ENCODE data around the gene FAM107B.

FAM107B gene

DNA sequence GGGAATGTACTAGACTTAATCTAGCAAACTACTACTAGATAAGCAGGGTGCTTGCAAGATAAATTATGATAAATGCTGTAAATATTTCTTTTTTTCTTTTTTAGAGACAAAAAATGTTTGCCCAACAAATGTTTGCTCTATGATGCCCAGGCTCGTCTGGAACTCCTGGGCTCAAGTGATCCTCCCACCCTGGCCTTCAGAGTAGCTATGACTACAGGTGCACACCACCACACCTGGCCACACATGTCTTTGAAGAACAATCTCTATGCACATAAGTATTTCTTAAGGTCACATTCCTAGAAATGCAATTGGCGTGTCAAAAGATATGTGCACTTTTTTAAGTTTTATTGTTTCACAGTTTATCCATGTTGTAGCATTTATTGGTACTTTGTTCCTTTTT is 264.4 kb downstream of the FAM107B start (continued):
- TF ChIP-seq ARNTL (CRISPR knock-in tag; IDR thresholded peaks at IDR 0.05; ENCODE audit: borderline replicate concordance, low read depth) (no peak), RARB (CRISPR knock-in tag; IDR thresholded peaks at IDR 0.05) (no peak)

DNA sequence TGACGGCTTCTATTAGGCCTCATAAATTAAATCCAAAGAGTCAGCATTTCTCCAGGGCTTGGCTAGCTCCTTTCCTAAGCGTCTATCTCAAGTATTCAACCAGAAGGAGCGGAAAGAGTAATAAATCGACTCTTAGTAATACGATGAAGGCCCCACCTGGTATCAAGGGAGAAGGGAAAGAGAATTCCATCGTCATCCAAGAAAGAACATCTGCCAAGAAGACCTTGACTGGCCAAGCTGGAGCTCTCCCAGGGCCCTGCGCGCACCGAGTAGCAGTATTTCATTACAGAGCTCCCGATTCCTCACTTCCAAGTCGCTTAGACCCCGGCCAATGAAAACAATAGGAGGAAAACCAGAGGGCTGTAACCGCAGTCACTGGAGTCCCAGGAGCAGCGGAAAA is 266.0 kb downstream of the FAM107B start:
- ATAC-seq, result no peak
- TF ChIP-seq CSDC2 (CRISPR knock-in tag; IDR thresholded peaks at IDR 0.05), result no peak
- no peak for TF ChIP-seq OSR1 (CRISPR knock-in tag; IDR thresholded peaks at IDR 0.05)
- TF ChIP-seq RARB (CRISPR knock-in tag; IDR thresholded peaks at IDR 0.05), result no peak
- TF ChIP-seq ZFP3 (CRISPR knock-in tag; IDR thresholded peaks at IDR 0.05), result no peak

DNA sequence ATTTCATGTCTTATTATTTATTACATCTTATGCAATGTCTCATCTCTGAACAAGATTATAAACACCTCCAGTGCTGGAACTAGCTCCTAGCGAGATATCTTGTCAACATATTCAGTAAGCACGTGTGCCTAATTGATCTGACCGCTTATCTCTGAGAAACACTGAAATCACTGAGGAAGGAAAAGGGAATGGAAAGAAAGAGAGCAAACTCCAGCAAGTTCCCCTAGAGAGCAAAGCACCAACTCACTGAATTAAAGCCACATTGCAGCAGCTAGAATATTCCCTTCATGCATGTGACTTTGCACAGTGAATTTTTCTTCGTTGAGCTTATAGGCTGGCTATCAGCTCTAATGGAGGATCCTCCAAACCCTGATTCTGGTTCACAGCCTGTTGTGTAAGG is 266.9 kb downstream of the FAM107B start:
- ATAC-seq, result no peak
- TF ChIP-seq BACH2 (CRISPR knock-in tag; IDR thresholded peaks at IDR 0.05; ENCODE audit: borderline replicate concordance) (no peak), ZNF8 (CRISPR knock-in tag; IDR thresholded peaks at IDR 0.05) (no peak), ARNTL (CRISPR knock-in tag; IDR thresholded peaks at IDR 0.05; ENCODE audit: borderline replicate concordance, low read depth) (no peak), SNAI2 (CRISPR knock-in tag; IDR thresholded peaks at IDR 0.05) (no peak), ESRRG (CRISPR knock-in tag; IDR thresholded peaks at IDR 0.05) (no peak), CSDC2 (CRISPR knock-in tag; IDR thresholded peaks at IDR 0.05) (no peak), RARB (CRISPR knock-in tag; IDR thresholded peaks at IDR 0.05) (no peak), OSR1 (CRISPR knock-in tag; IDR thresholded peaks at IDR 0.05) (no peak)
- TF ChIP-seq, protein P1, sequence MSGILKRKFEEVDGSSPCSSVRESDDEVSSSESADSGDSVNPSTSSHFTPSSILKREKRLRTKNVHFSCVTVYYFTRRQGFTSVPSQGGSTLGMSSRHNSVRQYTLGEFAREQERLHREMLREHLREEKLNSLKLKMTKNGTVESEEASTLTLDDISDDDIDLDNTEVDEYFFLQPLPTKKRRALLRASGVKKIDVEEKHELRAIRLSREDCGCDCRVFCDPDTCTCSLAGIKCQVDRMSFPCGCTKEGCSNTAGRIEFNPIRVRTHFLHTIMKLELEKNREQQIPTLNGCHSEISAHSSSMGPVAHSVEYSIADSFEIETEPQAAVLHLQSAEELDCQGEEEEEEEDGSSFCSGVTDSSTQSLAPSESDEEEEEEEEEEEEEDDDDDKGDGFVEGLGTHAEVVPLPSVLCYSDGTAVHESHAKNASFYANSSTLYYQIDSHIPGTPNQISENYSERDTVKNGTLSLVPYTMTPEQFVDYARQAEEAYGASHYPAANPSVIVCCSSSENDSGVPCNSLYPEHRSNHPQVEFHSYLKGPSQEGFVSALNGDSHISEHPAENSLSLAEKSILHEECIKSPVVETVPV (CRISPR knock-in tag; IDR thresholded peaks at IDR 0.05), result no peak
- TF ChIP-seq, protein P2, sequence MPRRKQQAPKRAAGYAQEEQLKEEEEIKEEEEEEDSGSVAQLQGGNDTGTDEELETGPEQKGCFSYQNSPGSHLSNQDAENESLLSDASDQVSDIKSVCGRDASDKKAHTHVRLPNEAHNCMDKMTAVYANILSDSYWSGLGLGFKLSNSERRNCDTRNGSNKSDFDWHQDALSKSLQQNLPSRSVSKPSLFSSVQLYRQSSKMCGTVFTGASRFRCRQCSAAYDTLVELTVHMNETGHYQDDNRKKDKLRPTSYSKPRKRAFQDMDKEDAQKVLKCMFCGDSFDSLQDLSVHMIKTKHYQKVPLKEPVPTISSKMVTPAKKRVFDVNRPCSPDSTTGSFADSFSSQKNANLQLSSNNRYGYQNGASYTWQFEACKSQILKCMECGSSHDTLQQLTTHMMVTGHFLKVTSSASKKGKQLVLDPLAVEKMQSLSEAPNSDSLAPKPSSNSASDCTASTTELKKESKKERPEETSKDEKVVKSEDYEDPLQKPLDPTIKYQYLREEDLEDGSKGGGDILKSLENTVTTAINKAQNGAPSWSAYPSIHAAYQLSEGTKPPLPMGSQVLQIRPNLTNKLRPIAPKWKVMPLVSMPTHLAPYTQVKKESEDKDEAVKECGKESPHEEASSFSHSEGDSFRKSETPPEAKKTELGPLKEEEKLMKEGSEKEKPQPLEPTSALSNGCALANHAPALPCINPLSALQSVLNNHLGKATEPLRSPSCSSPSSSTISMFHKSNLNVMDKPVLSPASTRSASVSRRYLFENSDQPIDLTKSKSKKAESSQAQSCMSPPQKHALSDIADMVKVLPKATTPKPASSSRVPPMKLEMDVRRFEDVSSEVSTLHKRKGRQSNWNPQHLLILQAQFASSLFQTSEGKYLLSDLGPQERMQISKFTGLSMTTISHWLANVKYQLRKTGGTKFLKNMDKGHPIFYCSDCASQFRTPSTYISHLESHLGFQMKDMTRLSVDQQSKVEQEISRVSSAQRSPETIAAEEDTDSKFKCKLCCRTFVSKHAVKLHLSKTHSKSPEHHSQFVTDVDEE (CRISPR knock-in tag; IDR thresholded peaks at IDR 0.05), result no peak

DNA sequence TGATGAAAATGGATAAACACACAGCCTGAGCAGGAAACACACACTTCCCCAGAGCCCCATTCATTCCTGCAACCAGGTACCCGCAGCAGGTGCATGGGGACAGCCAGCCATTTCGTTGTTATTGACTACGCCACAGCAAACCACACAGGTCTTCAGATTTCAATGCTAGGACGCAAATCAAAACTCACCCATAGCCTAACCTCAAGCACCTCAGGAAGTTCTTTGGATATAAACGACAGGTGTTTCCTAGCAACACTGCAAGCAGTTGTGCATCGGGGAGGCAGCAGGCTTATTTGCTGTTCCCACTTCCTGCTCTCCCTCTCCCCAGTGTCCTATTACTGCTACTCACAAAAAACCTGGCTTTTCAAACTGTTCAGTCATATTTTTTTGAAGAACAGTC is 267.5 kb downstream of the FAM107B start:
- no peak for ATAC-seq
- TF ChIP-seq RARB (CRISPR knock-in tag; IDR thresholded peaks at IDR 0.05) (no peak), ISL1 (CRISPR knock-in tag; IDR thresholded peaks at IDR 0.05) (no peak), ARNTL (CRISPR knock-in tag; IDR thresholded peaks at IDR 0.05; ENCODE audit: borderline replicate concordance, low read depth) (no peak), ZNF565 (CRISPR knock-in tag; conservative IDR thresholded peaks at IDR 0.05; ENCODE audit: low read depth) (no peak), PPARA (CRISPR knock-in tag; IDR thresholded peaks at IDR 0.05; ENCODE audit: borderline replicate concordance) (no peak), GLIS3 (CRISPR knock-in tag; IDR thresholded peaks at IDR 0.05) (no peak), ZNF8 (CRISPR knock-in tag; IDR thresholded peaks at IDR 0.05) (no peak), CSDC2 (CRISPR knock-in tag; IDR thresholded peaks at IDR 0.05) (no peak), ZNF70 (CRISPR knock-in tag; IDR thresholded peaks at IDR 0.05) (no peak), SNAI2 (CRISPR knock-in tag; IDR thresholded peaks at IDR 0.05) (no peak), ZFP30 (CRISPR knock-in tag; IDR thresholded peaks at IDR 0.05) (no peak), TCF4 (CRISPR knock-in tag; IDR thresholded peaks at IDR 0.05; ENCODE audit: borderline replicate concordance) (no peak), TOX (CRISPR knock-in tag; IDR thresholded peaks at IDR 0.05; ENCODE audit: borderline replicate concordance) (no peak), OSR1 (CRISPR knock-in tag; IDR thresholded peaks at IDR 0.05) (no peak)
- TF ChIP-seq, protein P2 (CRISPR knock-in tag; IDR thresholded peaks at IDR 0.05), result no peak
- TF ChIP-seq, protein P3, sequence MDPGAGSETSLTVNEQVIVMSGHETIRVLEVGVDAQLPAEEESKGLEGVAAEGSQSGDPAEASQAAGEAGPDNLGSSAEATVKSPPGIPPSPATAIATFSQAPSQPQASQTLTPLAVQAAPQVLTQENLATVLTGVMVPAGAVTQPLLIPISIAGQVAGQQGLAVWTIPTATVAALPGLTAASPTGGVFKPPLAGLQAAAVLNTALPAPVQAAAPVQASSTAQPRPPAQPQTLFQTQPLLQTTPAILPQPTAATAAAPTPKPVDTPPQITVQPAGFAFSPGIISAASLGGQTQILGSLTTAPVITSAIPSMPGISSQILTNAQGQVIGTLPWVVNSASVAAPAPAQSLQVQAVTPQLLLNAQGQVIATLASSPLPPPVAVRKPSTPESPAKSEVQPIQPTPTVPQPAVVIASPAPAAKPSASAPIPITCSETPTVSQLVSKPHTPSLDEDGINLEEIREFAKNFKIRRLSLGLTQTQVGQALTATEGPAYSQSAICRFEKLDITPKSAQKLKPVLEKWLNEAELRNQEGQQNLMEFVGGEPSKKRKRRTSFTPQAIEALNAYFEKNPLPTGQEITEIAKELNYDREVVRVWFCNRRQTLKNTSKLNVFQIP (CRISPR knock-in tag; IDR thresholded peaks at IDR 0.05; ENCODE audit: borderline replicate concordance, low read depth), result no peak
- TF ChIP-seq, protein P4, sequence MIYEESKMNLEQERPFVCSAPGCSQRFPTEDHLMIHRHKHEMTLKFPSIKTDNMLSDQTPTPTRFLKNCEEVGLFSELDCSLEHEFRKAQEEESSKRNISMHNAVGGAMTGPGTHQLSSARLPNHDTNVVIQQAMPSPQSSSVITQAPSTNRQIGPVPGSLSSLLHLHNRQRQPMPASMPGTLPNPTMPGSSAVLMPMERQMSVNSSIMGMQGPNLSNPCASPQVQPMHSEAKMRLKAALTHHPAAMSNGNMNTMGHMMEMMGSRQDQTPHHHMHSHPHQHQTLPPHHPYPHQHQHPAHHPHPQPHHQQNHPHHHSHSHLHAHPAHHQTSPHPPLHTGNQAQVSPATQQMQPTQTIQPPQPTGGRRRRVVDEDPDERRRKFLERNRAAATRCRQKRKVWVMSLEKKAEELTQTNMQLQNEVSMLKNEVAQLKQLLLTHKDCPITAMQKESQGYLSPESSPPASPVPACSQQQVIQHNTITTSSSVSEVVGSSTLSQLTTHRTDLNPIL (CRISPR knock-in tag; IDR thresholded peaks at IDR 0.05; ENCODE audit: low read depth), result no peak
- TF ChIP-seq, protein P1 (CRISPR knock-in tag; IDR thresholded peaks at IDR 0.05), result no peak
- TF ChIP-seq, protein P5, sequence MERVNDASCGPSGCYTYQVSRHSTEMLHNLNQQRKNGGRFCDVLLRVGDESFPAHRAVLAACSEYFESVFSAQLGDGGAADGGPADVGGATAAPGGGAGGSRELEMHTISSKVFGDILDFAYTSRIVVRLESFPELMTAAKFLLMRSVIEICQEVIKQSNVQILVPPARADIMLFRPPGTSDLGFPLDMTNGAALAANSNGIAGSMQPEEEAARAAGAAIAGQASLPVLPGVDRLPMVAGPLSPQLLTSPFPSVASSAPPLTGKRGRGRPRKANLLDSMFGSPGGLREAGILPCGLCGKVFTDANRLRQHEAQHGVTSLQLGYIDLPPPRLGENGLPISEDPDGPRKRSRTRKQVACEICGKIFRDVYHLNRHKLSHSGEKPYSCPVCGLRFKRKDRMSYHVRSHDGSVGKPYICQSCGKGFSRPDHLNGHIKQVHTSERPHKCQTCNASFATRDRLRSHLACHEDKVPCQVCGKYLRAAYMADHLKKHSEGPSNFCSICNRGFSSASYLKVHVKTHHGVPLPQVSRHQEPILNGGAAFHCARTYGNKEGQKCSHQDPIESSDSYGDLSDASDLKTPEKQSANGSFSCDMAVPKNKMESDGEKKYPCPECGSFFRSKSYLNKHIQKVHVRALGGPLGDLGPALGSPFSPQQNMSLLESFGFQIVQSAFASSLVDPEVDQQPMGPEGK (CRISPR knock-in tag; IDR thresholded peaks at IDR 0.05; ENCODE audit: borderline replicate concordance), result no peak

Data from SK-N-SH treated with all-trans-retinoic acid at 6 μM for 48 hours (cell line).